Coronary artery (tissue), 2 donors: ENCODE results near the gene ARHGEF6.

Source experiments
- DNase-seq: peaks from one replicate; pipeline ENCODE4 v3.0.0-alpha.2; 2017; ENCODE audit warnings: low spot score
- H3K27ac ChIP-seq, 2 donors: fragments of 200-600 bp; sonication (generic); one replicate each; pipeline ENCODE4 v1.5.1; 2016 to 2019
- H3K4me3 ChIP-seq: fragments of 200-600 bp; sonication (generic); 2 replicates; pipeline ENCODE4 v1.5.1; 2016; ENCODE audit warnings: mild to moderate bottlenecking, moderate library complexity
- CTCF ChIP-seq: fragments of 200-600 bp; sonication (generic); IDR thresholded peaks from one replicate; pipeline ENCODE4 v1.5.1; 2019; ENCODE audit warnings: antibody characterized with exemption

ARHGEF6 gene

GRCh38 chrX:136761421-136761820, 19.3 kb downstream of the ARHGEF6 start:
- peak overlapping the region in 1 of 2 donors; percentile 20 for H3K27ac ChIP-seq
- no peak for DNase-seq
- no peak for TF ChIP-seq CTCF
- H3K4me3 ChIP-seq = no peak overlapping the region

GRCh38 chrX:136759968-136760367, 20.8 kb downstream of the ARHGEF6 start:
- Histone ChIP-seq H3K27ac (peak overlapping the region; percentile 15 to 20), H3K4me3 (no peak overlapping the region)
- DNase-seq = no peak
- no peak for TF ChIP-seq CTCF

GRCh38 chrX:136755411-136755810, 25.3 kb downstream of the ARHGEF6 start:
- no peak for DNase-seq
- no peak for TF ChIP-seq CTCF
- Histone ChIP-seq H3K27ac (no peak overlapping the region), H3K4me3 (no peak overlapping the region)

GRCh38 chrX:136754651-136755050, 26.1 kb downstream of the ARHGEF6 start:
- TF ChIP-seq CTCF = no peak
- no peak for DNase-seq
- Histone ChIP-seq H3K27ac (peak overlapping the region in 1 of 2 donors; percentile 36), H3K4me3 (no peak overlapping the region)

GRCh38 chrX:136752796-136753195, 27.9 kb downstream of the ARHGEF6 start:
- H3K27ac ChIP-seq = peak overlapping the region in 1 of 2 donors; percentile 12
- no peak for DNase-seq
- H3K4me3 ChIP-seq = no peak overlapping the region
- no peak for TF ChIP-seq CTCF

GRCh38 chrX:136752346-136752745, 28.4 kb downstream of the ARHGEF6 start:
- Histone ChIP-seq H3K4me3 (no peak overlapping the region), H3K27ac (peak overlapping the region in 1 of 2 donors; percentile 12)
- no peak for TF ChIP-seq CTCF
- no peak for DNase-seq

GRCh38 chrX:136750364-136750763, 30.4 kb downstream of the ARHGEF6 start:
- H3K27ac ChIP-seq = no peak overlapping the region
- DNase-seq = no peak
- no peak for TF ChIP-seq CTCF
- no peak overlapping the region for H3K4me3 ChIP-seq
